Measurements from ENCODE around the gene SLC33A1.
"Not testable (repeated sequence)": the region's sequence is repeated elsewhere in the genome, so short reads cannot be mapped to it uniquely, and the experiment has no call there.

SLC33A1 gene

DNA sequence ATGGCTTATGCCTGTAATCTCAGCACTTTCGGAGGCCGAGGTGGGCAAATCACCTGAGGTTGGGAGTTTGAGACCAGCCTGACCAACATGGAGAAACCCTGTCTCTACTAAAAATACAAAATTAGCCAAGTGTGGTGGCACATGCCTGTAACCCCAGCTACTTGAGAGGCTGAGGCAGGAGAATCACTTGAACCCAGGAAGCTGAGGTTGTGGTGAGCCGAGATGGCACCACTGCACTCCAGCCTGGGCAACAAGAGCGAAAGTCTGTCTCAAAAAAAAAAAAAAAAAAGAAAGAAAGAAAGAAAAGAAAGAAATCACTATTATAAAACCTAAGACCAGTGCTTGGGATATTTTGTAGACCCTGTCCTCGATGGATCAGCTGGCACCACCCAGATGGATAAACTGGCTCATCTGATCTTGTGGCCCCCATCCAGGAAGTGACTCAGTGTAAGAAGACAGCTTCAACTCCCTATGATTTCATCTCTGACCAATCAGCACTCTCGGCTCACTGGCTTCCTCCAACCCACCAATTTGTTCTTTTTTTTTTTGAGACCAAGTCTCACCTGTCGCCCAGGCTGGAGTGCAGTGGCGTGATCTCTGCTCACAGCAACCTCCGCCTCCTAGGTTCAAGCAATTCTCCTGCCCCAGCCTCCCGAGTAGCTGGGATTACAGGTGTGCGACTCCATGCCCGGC is 8.2 kb upstream of the SLC33A1 start:
- H3K23ac ChIP-seq (ENCODE audit: low read length in 2 of 2); H2AFZ ChIP-seq (ENCODE audit: low read depth, low read length); H4K91ac ChIP-seq (ENCODE audit: low read length); H3K18ac ChIP-seq (ENCODE audit: low read depth in 1 of 2, low read length in 2 of 2); H2BK5ac ChIP-seq (ENCODE audit: low read depth, low read length, poor library complexity, severe bottlenecking); H3K4me2 ChIP-seq (ENCODE audit: low read length, poor library complexity, severe bottlenecking); H2BK15ac ChIP-seq (ENCODE audit: low read depth, poor library complexity, severe bottlenecking); H3K27me3 ChIP-seq (ENCODE audit: control insufficient read depth in 1 of 2, insufficient read depth in 1 of 2, low read length in 2 of 2); H2BK120ac ChIP-seq (ENCODE audit: low read depth, low read length); H4K8ac ChIP-seq (ENCODE audit: low read length); H2BK12ac ChIP-seq (ENCODE audit: low read length in 2 of 2); H3K4ac ChIP-seq (ENCODE audit: low read depth in 1 of 2, low read length in 2 of 2); H3K9me3 ChIP-seq (ENCODE audit: control insufficient read depth, low read length); H3K14ac ChIP-seq (ENCODE audit: low read length in 2 of 2); H3K79me1 ChIP-seq (replicated peaks; ENCODE audit: low read length, poor library complexity, severe bottlenecking); H3K27ac ChIP-seq (ENCODE audit: low read length, poor library complexity, severe bottlenecking); H3K4me1 ChIP-seq (ENCODE audit: control insufficient read depth, insufficient read depth, low read depth, low read length); H3K4me3 ChIP-seq (ENCODE audit: insufficient read depth in 1 of 2, low read depth in 1 of 2, low read length in 2 of 2); H3K36me3 ChIP-seq (ENCODE audit: control insufficient read depth in 1 of 2, insufficient read depth in 2 of 2, low read depth in 1 of 2, low read length in 2 of 2); H2AK5ac ChIP-seq (ENCODE audit: low read length, severe bottlenecking); H3K9ac ChIP-seq (ENCODE audit: low read length): not testable (repeated sequence)
- DNase-seq, result peak; percentile 49
- 82% methylated on average over 10 of the region's 12 CpGs for WGBS

DNA sequence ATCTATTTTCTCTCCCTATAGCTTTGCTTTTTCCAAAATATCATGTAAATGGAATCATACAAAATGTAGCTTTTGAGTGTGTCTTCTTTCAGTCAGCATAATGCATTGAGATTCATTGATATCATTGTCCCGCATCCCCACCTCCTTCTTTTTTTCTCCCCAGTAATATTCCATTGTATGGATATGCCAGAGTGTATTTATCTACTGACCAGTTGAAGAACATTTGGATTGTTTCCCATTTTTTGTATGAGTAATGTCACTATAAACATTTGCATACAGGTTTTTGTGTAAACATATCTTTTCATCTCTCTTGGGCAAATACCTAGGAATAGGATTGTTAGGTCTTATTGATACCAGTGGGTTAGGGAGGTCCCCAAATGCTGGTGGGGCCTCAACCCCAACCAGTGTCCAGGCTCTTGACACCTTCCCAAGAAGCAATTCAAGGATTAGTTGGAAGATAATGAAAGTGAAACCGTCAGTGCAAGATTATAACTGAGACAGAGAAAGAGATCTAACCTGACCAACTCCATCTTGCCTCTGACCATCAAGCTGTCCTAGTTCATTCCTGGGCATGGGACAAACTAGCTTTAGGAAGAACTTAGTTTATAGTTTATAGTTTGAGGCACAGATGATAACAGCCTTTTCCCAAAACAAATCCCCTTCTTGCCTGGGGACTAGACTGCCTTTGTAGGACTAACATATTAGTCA is 7.4 kb upstream of the SLC33A1 start:
- Histone ChIP-seq H3K23ac (ENCODE audit: low read length in 2 of 2) (no peak overlapping the region), H3K14ac (ENCODE audit: low read length in 2 of 2) (no peak overlapping the region), H4K91ac (ENCODE audit: low read length) (no peak overlapping the region), H3K36me3 (ENCODE audit: control insufficient read depth in 1 of 2, insufficient read depth in 2 of 2, low read depth in 1 of 2, low read length in 2 of 2) (no peaks in the 10 kb centered on the region), H3K4me3 (ENCODE audit: insufficient read depth in 1 of 2, low read depth in 1 of 2, low read length in 2 of 2) (no peak overlapping the region), H2BK12ac (ENCODE audit: low read length in 2 of 2) (no peak overlapping the region), H3K4ac (ENCODE audit: low read depth in 1 of 2, low read length in 2 of 2) (no peak overlapping the region), H3K4me1 (ENCODE audit: control insufficient read depth, insufficient read depth, low read depth, low read length) (peaks cover 2% of the 10 kb centered on the region), H2BK120ac (ENCODE audit: low read depth, low read length) (no peak overlapping the region), H2BK5ac (ENCODE audit: low read depth, low read length, poor library complexity, severe bottlenecking) (no peak overlapping the region), H3K9me3 (ENCODE audit: control insufficient read depth, low read length) (no peaks in the 10 kb centered on the region), H2AFZ (ENCODE audit: low read depth, low read length) (no peak overlapping the region), H4K8ac (ENCODE audit: low read length) (no peak overlapping the region), H2AK5ac (ENCODE audit: low read length, severe bottlenecking) (no peak overlapping the region), H3K27ac (ENCODE audit: low read length, poor library complexity, severe bottlenecking) (no peak overlapping the region), H3K27me3 (ENCODE audit: control insufficient read depth in 1 of 2, insufficient read depth in 1 of 2, low read length in 2 of 2) (no peaks in the 10 kb centered on the region), H3K79me1 (replicated peaks; ENCODE audit: low read length, poor library complexity, severe bottlenecking) (no peaks in the 10 kb centered on the region), H3K18ac (ENCODE audit: low read depth in 1 of 2, low read length in 2 of 2) (no peak overlapping the region), H3K4me2 (ENCODE audit: low read length, poor library complexity, severe bottlenecking) (no peak overlapping the region), H2BK15ac (ENCODE audit: low read depth, poor library complexity, severe bottlenecking) (no peak overlapping the region), H3K9ac (ENCODE audit: low read length) (no peak overlapping the region)
- 83% methylated on average over 1 of the region's 2 CpGs for WGBS
- DNase-seq, result no peak

DNA sequence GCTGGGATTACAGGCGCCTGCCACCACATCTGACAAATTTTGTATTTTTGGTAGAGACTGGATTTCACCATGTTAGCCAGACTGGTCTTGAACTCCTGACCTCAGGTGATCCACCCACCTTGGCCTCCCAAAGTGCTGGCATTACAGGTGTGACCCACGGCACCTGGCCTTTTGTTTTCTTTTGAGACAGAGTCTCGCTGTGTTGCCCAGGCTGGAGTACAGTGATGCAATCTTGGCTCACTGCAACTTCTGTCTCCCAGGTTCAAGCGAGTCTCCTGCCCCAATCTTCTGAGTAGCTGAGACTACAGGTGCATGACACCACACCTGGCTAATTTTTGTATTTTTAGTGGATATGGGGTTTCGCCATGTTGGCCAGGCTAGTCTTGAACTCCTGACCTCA is 6.2 kb upstream of the SLC33A1 start:
- H4K91ac ChIP-seq (ENCODE audit: low read length); H2BK5ac ChIP-seq (ENCODE audit: low read depth, low read length, poor library complexity, severe bottlenecking); H3K4me1 ChIP-seq (ENCODE audit: control insufficient read depth, insufficient read depth, low read depth, low read length); H4K8ac ChIP-seq (ENCODE audit: low read length); H3K23ac ChIP-seq (ENCODE audit: low read length in 2 of 2); H3K79me1 ChIP-seq (replicated peaks; ENCODE audit: low read length, poor library complexity, severe bottlenecking); H2AK5ac ChIP-seq (ENCODE audit: low read length, severe bottlenecking); H2BK120ac ChIP-seq (ENCODE audit: low read depth, low read length); H3K9me3 ChIP-seq (ENCODE audit: control insufficient read depth, low read length); H3K36me3 ChIP-seq (ENCODE audit: control insufficient read depth in 1 of 2, insufficient read depth in 2 of 2, low read depth in 1 of 2, low read length in 2 of 2); H2AFZ ChIP-seq (ENCODE audit: low read depth, low read length); H2BK12ac ChIP-seq (ENCODE audit: low read length in 2 of 2); H3K27ac ChIP-seq (ENCODE audit: low read length, poor library complexity, severe bottlenecking); H3K4ac ChIP-seq (ENCODE audit: low read depth in 1 of 2, low read length in 2 of 2); H3K27me3 ChIP-seq (ENCODE audit: control insufficient read depth in 1 of 2, insufficient read depth in 1 of 2, low read length in 2 of 2); DNase-seq; H3K18ac ChIP-seq (ENCODE audit: low read depth in 1 of 2, low read length in 2 of 2); H3K14ac ChIP-seq (ENCODE audit: low read length in 2 of 2); H3K9ac ChIP-seq (ENCODE audit: low read length); H3K4me2 ChIP-seq (ENCODE audit: low read length, poor library complexity, severe bottlenecking); H3K4me3 ChIP-seq (ENCODE audit: insufficient read depth in 1 of 2, low read depth in 1 of 2, low read length in 2 of 2); H2BK15ac ChIP-seq (ENCODE audit: low read depth, poor library complexity, severe bottlenecking): not testable (repeated sequence)
- 99% methylated on average over 5 of the region's 5 CpGs for WGBS

DNA sequence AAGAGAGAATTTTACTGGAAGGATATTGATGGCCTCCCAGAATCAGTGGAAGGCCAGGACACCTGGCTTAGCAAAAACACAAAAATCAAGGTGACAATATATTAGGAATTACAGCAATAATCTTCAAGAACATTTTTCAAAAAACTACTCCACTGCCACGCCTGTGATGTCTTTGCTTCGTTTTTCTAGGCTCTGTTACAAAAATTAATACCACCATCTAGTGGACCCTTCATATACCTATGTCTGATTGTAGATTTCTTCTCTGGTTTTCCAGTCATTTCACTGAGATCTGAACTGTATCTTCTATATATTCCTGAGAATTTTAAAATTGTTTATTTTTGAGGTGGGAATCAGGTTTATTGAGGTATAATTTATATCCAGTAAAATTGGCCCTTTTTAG is 5.6 kb upstream of the SLC33A1 start:
- peak; percentile 22 for DNase-seq
- H3K9ac ChIP-seq (ENCODE audit: low read length), result peak overlapping the region; percentile 61
- 54% methylated on average over 2 of the region's 2 CpGs for WGBS
- H2AFZ ChIP-seq (ENCODE audit: low read depth, low read length), result no peak overlapping the region
- H2BK120ac ChIP-seq (ENCODE audit: low read depth, low read length), result no peak overlapping the region
- no peak overlapping the region for H3K4ac ChIP-seq (ENCODE audit: low read depth in 1 of 2, low read length in 2 of 2)
- no peak overlapping the region for H2AK5ac ChIP-seq (ENCODE audit: low read length, severe bottlenecking)
- H3K27me3 ChIP-seq (ENCODE audit: control insufficient read depth in 1 of 2, insufficient read depth in 1 of 2, low read length in 2 of 2), result no peaks in the 10 kb centered on the region
- H3K4me1 ChIP-seq (ENCODE audit: control insufficient read depth, insufficient read depth, low read depth, low read length), result peaks cover 2% of the 10 kb centered on the region
- no peaks in the 10 kb centered on the region for H3K79me1 ChIP-seq (replicated peaks; ENCODE audit: low read length, poor library complexity, severe bottlenecking)
- H3K4me2 ChIP-seq (ENCODE audit: low read length, poor library complexity, severe bottlenecking), result no peak overlapping the region
- no peak overlapping the region for H2BK5ac ChIP-seq (ENCODE audit: low read depth, low read length, poor library complexity, severe bottlenecking)
- H3K23ac ChIP-seq (ENCODE audit: low read length in 2 of 2), result no peak overlapping the region
- H2BK15ac ChIP-seq (ENCODE audit: low read depth, poor library complexity, severe bottlenecking), result no peak overlapping the region
- no peak overlapping the region for H4K8ac ChIP-seq (ENCODE audit: low read length)
- no peak overlapping the region for H3K14ac ChIP-seq (ENCODE audit: low read length in 2 of 2)
- H2BK12ac ChIP-seq (ENCODE audit: low read length in 2 of 2), result no peak overlapping the region
- no peak overlapping the region for H3K27ac ChIP-seq (ENCODE audit: low read length, poor library complexity, severe bottlenecking)
- no peaks in the 10 kb centered on the region for H3K9me3 ChIP-seq (ENCODE audit: control insufficient read depth, low read length)
- no peaks in the 10 kb centered on the region for H3K36me3 ChIP-seq (ENCODE audit: control insufficient read depth in 1 of 2, insufficient read depth in 2 of 2, low read depth in 1 of 2, low read length in 2 of 2)
- no peak overlapping the region for H3K18ac ChIP-seq (ENCODE audit: low read depth in 1 of 2, low read length in 2 of 2)
- H3K4me3 ChIP-seq (ENCODE audit: insufficient read depth in 1 of 2, low read depth in 1 of 2, low read length in 2 of 2), result peak overlapping the region in 1 of 2 experiments; percentile 25
- no peak overlapping the region for H4K91ac ChIP-seq (ENCODE audit: low read length)
